ENCODE data around the gene RFX8.

RFX8 gene

DNA sequence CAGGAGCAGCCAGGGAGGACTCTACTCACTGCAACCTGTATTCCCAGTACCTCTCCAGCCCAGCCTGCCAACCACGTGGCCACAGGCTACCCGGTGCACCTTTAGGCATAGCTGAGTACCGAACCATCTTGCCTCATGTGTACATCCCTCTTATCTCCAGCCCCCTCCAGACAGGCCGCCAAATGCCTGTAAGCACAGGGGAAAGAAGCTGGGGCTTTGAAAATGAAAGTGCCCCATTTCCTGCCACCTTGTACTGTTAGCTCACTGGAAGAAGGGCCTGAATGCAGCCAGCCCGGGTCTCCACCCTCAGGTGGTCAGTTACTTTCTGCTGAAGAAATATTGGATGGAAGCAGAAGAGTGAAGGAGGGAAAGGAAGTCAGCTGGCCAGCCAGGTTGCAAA lies 27.2 kb upstream of the RFX8 start:
- no peaks in the 10 kb centered on the region for H3K27me3 ChIP-seq (replicated peaks; ENCODE audit: insufficient read depth, low read length)
- H3K79me2 ChIP-seq (ENCODE audit: low read length) = no peaks in the 10 kb centered on the region
- TF ChIP-seq, protein P1, sequence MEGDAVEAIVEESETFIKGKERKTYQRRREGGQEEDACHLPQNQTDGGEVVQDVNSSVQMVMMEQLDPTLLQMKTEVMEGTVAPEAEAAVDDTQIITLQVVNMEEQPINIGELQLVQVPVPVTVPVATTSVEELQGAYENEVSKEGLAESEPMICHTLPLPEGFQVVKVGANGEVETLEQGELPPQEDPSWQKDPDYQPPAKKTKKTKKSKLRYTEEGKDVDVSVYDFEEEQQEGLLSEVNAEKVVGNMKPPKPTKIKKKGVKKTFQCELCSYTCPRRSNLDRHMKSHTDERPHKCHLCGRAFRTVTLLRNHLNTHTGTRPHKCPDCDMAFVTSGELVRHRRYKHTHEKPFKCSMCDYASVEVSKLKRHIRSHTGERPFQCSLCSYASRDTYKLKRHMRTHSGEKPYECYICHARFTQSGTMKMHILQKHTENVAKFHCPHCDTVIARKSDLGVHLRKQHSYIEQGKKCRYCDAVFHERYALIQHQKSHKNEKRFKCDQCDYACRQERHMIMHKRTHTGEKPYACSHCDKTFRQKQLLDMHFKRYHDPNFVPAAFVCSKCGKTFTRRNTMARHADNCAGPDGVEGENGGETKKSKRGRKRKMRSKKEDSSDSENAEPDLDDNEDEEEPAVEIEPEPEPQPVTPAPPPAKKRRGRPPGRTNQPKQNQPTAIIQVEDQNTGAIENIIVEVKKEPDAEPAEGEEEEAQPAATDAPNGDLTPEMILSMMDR (IDR thresholded peaks at IDR 0.05; ENCODE audit: low read length) = no peak
- no peak for TF ChIP-seq EZH2phosphoT487 (IDR thresholded peaks at IDR 0.05; ENCODE audit: low read length)
- TF ChIP-seq EZH2 (optimal IDR thresholded peaks at IDR 0.05; ENCODE audit: low read depth, low read length) = no peak
- H3F3A ChIP-seq (ENCODE audit: insufficient read depth, low read length) = no peaks in the 10 kb centered on the region
- no peak overlapping the region for H3K4me2 ChIP-seq (ENCODE audit: low read depth, low read length)
- H3K9me3 ChIP-seq (replicated peaks; ENCODE audit: insufficient read depth, low read length) = no peaks in the 10 kb centered on the region
- H3K36me3 ChIP-seq (replicated peaks; ENCODE audit: insufficient read depth, low read length) = no peaks in the 10 kb centered on the region
- DNase-seq = no peak
- H3K4me3 ChIP-seq (ENCODE audit: low read length) = no peak overlapping the region
- H3K9me2 ChIP-seq (replicated peaks; ENCODE audit: insufficient read depth, low read length) = no peaks in the 10 kb centered on the region
- no peak overlapping the region for H2AFZ ChIP-seq (ENCODE audit: low read length)
- no peaks in the 10 kb centered on the region for H3K4me1 ChIP-seq (ENCODE audit: low read length)
- no peak overlapping the region for H3K27ac ChIP-seq (ENCODE audit: low read length)
- no peak overlapping the region for H3K9ac ChIP-seq (ENCODE audit: low read length)
- H4K20me1 ChIP-seq (ENCODE audit: insufficient read depth, low read length) = no peaks in the 10 kb centered on the region

DNA sequence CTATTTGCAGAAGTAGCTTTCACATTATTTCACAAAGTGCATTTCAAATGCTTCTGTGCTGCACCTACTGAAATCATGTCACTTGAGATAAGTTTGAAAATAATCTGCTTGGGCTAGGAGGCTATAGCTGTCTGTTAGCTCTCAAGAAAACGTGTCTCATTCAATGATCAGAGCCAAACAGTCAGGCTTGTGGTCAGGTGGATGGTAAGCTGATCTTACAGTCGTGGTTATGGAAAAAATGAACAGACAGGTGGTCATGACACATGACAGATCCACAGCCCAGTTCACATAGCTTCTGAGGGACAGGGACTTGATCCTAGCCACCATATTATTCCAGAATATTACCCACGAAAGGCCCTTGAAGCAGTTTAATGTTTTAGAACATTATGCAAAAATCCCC lies 26.5 kb upstream of the RFX8 start:
- no peak for DNase-seq
- Histone ChIP-seq H2AFZ (ENCODE audit: low read length) (no peak overlapping the region), H4K20me1 (ENCODE audit: insufficient read depth, low read length) (no peaks in the 10 kb centered on the region), H3K4me3 (ENCODE audit: low read length) (no peak overlapping the region), H3K9me2 (replicated peaks; ENCODE audit: insufficient read depth, low read length) (no peaks in the 10 kb centered on the region), H3K36me3 (replicated peaks; ENCODE audit: insufficient read depth, low read length) (no peaks in the 10 kb centered on the region), H3K9me3 (replicated peaks; ENCODE audit: insufficient read depth, low read length) (no peaks in the 10 kb centered on the region), H3K27ac (ENCODE audit: low read length) (no peak overlapping the region), H3K4me2 (ENCODE audit: low read depth, low read length) (no peak overlapping the region), H3K4me1 (ENCODE audit: low read length) (no peaks in the 10 kb centered on the region), H3F3A (ENCODE audit: insufficient read depth, low read length) (no peaks in the 10 kb centered on the region), H3K9ac (ENCODE audit: low read length) (no peak overlapping the region), H3K27me3 (replicated peaks; ENCODE audit: insufficient read depth, low read length) (no peaks in the 10 kb centered on the region), H3K79me2 (ENCODE audit: low read length) (no peaks in the 10 kb centered on the region)
- TF ChIP-seq EZH2phosphoT487 (IDR thresholded peaks at IDR 0.05; ENCODE audit: low read length) (no peak), EZH2 (optimal IDR thresholded peaks at IDR 0.05; ENCODE audit: low read depth, low read length) (no peak)
- TF ChIP-seq, protein P1 (IDR thresholded peaks at IDR 0.05; ENCODE audit: low read length) = no peak

GRCh38 chr2:101500860-101501259 lies 25.9 kb upstream of the RFX8 start:
- no peak for TF ChIP-seq EZH2 (optimal IDR thresholded peaks at IDR 0.05; ENCODE audit: low read depth, low read length)
- TF ChIP-seq, protein P1 (IDR thresholded peaks at IDR 0.05; ENCODE audit: low read length) = no peak
- Histone ChIP-seq H3K27ac (ENCODE audit: low read length) (no peak overlapping the region), H3K9me2 (replicated peaks; ENCODE audit: insufficient read depth, low read length) (no peaks in the 10 kb centered on the region), H3K9me3 (replicated peaks; ENCODE audit: insufficient read depth, low read length) (no peaks in the 10 kb centered on the region), H3K36me3 (replicated peaks; ENCODE audit: insufficient read depth, low read length) (no peaks in the 10 kb centered on the region), H3K9ac (ENCODE audit: low read length) (no peak overlapping the region), H3K4me3 (ENCODE audit: low read length) (no peak overlapping the region), H4K20me1 (ENCODE audit: insufficient read depth, low read length) (no peaks in the 10 kb centered on the region), H3F3A (ENCODE audit: insufficient read depth, low read length) (no peaks in the 10 kb centered on the region), H2AFZ (ENCODE audit: low read length) (no peak overlapping the region), H3K27me3 (replicated peaks; ENCODE audit: insufficient read depth, low read length) (no peaks in the 10 kb centered on the region), H3K79me2 (ENCODE audit: low read length) (no peaks in the 10 kb centered on the region), H3K4me1 (ENCODE audit: low read length) (no peaks in the 10 kb centered on the region), H3K4me2 (ENCODE audit: low read depth, low read length) (no peak overlapping the region)
- no peak for DNase-seq

All from MM.1S (cell line).